ENCODE measurements around the gene HABP4. TPM values are rescaled to one million over a fixed set of nuclear protein-coding genes. Genes with fewer than 3 reads are reported as not detected.

Gene HABP4
- total RNA-seq, 1 donor from 2014 or later, result 15.4 TPM

- H3K27ac Mint-ChIP-seq, result no peak overlapping the region
- TF ChIP-seq CTCF (IDR thresholded peaks at IDR 0.05; ENCODE audit: unreplicated experiment), result no peak
These were observed 43.8 kb downstream of the HABP4 start for GRCh38 chr9:96493757-96494156.

GRCh38 chr9:96494215-96494800 is 44.3 kb downstream of the HABP4 start:
- TF ChIP-seq CTCF (IDR thresholded peaks at IDR 0.05; ENCODE audit: unreplicated experiment), result no peak
- H3K27me3 Mint-ChIP-seq (ENCODE audit: low read depth), result no peaks in the 10 kb centered on the region

More at GRCh38 chr9:96493757-96494156, 43.8 kb downstream of the HABP4 start:
- H3K27me3 Mint-ChIP-seq (ENCODE audit: low read depth), result no peaks in the 10 kb centered on the region
- no peak overlapping the region for H3K4me3 Mint-ChIP-seq
- no peak for DNase-seq (ENCODE audit: low spot score in 2 of 2, unreplicated experiment in 2 of 2)
- peaks cover 17% of the 10 kb centered on the region for H3K36me3 Mint-ChIP-seq
- H3K4me1 Mint-ChIP-seq, result peaks cover 5% of the 10 kb centered on the region
- H3K9me3 Mint-ChIP-seq, result no peaks in the 10 kb centered on the region

DNA sequence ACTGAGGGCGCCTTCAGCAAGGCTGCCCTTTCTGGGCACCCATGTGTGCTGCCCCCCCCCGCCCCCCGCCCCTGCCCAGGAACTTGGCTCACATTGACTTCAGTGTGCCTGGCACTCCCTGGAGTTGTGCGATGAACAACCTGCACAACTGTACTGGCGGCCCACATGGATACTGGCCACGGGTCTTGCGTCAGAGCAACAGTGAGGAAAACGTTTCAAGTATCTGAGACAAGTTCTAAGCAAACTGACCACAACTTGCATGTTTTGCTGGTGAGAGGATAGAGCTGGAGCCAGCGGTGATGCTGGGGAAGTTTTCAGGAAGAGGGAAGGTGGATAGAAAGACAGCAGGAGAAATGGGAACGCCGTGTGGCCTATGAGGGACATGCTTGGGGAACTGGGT is 45.4 kb downstream of the HABP4 start:
- Mint-ChIP-seq H3K9me3 (no peaks in the 10 kb centered on the region), H3K4me3 (no peak overlapping the region), H3K4me1 (peaks cover 5% of the 10 kb centered on the region), H3K36me3 (peaks cover 9% of the 10 kb centered on the region), H3K27me3 (ENCODE audit: low read depth) (no peaks in the 10 kb centered on the region), H3K27ac (no peak overlapping the region)
- no peak for TF ChIP-seq CTCF (IDR thresholded peaks at IDR 0.05; ENCODE audit: unreplicated experiment)
- no peak for DNase-seq (ENCODE audit: low spot score in 2 of 2, unreplicated experiment in 2 of 2)

More at GRCh38 chr9:96494215-96494800, 44.3 kb downstream of the HABP4 start:
- Mint-ChIP-seq H3K9me3 (no peaks in the 10 kb centered on the region), H3K27ac (no peak overlapping the region), H3K4me1 (peaks cover 5% of the 10 kb centered on the region), H3K36me3 (peaks cover 16% of the 10 kb centered on the region), H3K4me3 (no peak overlapping the region)
- DNase-seq (ENCODE audit: low spot score in 2 of 2, unreplicated experiment in 2 of 2), result no peak

DNA sequence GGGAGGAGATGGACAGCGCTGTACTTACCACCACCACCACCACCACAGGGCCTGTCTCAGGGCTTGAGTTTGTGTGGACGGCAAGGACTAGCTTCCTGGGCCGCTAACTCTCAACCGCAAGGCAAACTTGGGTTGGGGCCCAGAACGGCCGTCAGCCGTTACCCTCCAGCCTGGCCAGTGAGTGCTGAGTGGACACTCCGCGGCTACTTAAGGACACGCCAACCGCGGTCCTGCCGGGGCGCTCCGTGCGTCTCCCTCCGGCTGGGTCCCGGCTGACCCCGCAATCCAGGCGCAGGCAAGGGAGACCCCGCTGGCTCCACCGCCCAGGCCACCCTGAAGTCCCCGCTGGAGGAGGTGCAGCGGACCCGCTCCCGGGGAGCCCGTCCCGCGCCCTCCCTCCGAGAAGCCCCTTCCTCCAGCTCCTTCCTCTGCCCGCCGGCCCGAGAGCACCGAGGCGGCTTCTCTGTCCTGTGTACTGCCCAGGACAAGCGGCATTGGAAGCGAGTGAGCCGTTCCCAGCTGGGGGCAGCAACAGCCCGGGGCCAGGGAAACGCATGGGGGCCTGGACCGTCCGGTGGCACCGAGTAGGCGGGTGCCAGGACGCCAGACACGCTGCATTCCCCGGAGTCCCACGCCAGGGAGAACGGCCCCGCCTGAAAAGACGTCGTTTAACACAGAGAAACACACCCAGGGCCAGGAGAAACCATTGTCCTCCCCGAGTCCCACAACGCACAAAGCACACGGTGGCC is 46.6 kb downstream of the HABP4 start:
- no peak overlapping the region for H3K4me3 Mint-ChIP-seq
- peaks cover 5% of the 10 kb centered on the region for H3K4me1 Mint-ChIP-seq
- no peaks in the 10 kb centered on the region for H3K27me3 Mint-ChIP-seq (ENCODE audit: low read depth)
- no peak overlapping the region for H3K27ac Mint-ChIP-seq
- H3K9me3 Mint-ChIP-seq, result no peaks in the 10 kb centered on the region
- no peak for TF ChIP-seq CTCF (IDR thresholded peaks at IDR 0.05; ENCODE audit: unreplicated experiment)
- DNase-seq (ENCODE audit: low spot score in 2 of 2, unreplicated experiment in 2 of 2), result no peak
- H3K36me3 Mint-ChIP-seq, result peaks cover 6% of the 10 kb centered on the region

DNA sequence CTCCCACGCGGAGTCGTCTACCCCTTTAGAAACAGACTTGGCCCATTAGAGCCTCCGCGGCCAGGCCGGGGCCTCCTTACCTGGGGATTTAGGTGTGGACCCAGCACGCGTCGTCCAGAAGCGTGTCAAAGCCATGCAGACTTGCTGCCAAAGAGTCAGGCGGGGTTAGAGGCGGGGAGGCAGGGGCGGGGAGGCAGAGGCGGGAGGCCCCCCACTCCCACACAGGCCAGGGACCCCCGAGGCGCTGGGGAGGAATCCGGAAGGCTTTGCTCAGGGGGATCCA is 47.1 kb downstream of the HABP4 start:
- Mint-ChIP-seq H3K27ac (no peak overlapping the region), H3K4me1 (peaks cover 2% of the 10 kb centered on the region), H3K4me3 (no peak overlapping the region), H3K27me3 (ENCODE audit: low read depth) (no peaks in the 10 kb centered on the region), H3K9me3 (no peaks in the 10 kb centered on the region), H3K36me3 (peaks cover 4% of the 10 kb centered on the region)
- no peak for DNase-seq (ENCODE audit: low spot score in 2 of 2, unreplicated experiment in 2 of 2)
- TF ChIP-seq CTCF (IDR thresholded peaks at IDR 0.05; ENCODE audit: unreplicated experiment), result no peak

Data from mesothelial cell of epicardium (in vitro differentiated cells).